Raji (cell line): Measurements from ENCODE around the gene KAZN.

ENCODE experiments used
- POLR2A ChIP-seq: IDR thresholded peaks from 2 replicates; pipeline ENCODE4 v1.6.1; 2011; ENCODE audit warnings: low read depth, low read length, control low read depth; ENCODE audit not compliant: insufficient read depth

Gene KAZN

DNA sequence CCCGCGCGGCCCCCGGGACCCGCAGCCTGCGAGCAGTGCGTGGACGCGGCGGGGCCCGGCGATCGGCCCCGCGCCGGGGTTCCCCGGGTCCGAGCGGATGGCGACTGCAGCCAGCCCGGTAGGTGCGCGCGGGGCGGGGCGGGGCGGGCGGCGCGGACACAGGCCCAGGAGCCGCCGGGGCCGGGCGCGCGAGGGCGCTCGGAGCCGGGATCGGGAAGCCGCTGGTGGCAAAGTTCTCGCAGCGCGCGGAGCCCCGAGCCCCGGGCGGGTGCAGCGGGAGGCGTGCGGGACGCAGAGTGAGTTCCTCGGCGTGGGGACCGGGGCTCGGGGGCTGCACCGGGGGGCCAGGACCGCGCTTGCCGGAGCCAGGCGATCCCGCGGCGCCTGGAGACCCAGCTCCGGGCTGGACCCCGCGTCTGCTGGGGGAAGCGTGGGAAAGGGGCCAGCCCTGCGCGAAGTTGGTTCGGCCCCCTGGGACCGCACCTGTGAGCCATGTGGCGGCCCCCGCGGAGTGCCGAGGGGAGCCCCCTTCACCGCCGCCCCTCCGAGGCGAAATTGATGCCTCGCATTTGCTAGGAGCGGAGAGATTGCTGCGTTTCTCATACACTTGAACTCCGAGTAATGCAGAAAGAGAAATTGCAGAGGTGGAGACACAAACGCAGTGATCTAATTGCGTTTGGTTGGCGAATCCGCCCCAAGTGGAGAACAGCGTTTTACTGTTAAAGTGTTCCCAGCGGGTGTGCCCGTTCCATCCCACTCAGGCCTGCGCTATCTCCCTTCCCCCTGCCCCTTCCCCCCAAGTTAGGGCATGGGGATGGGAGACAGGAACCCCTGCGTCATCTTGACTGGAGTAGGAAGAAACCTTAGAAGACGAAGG lies 326.2 kb downstream of the KAZN start:
- no peak for TF ChIP-seq POLR2A

- TF ChIP-seq POLR2A: no peak
Measured at GRCh38 chr1:14925336-14926136, 327.1 kb downstream of the KAZN start.

- TF ChIP-seq POLR2A: no peak
Measured at GRCh38 chr1:14926229-14926628, 327.7 kb downstream of the KAZN start.

GRCh38 chr1:14926818-14927575 lies 328.5 kb downstream of the KAZN start:
- no peak for TF ChIP-seq POLR2A

DNA sequence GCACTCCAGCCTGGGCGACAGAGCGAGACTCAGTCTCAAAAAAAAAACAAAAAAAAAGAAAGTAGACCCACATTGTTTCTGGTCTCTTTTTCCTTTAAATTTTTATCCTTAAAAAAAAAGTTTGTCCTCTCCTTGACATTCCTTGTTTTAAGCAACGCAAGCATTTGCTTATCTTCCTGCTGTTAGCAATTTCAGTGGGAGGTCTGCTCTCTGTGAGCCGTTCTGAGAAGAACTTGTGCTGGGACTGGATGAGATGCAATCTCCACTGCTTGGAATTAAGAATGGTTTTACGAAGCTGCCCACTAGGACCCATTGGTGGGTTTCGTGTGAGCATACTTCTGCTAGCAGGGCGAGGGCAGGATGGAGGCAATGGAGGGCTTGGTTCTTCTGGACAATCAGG lies 329.9 kb downstream of the KAZN start:
- no peak for TF ChIP-seq POLR2A

GRCh38 chr1:14928886-14929546 lies 330.5 kb downstream of the KAZN start:
- no peak for TF ChIP-seq POLR2A

DNA sequence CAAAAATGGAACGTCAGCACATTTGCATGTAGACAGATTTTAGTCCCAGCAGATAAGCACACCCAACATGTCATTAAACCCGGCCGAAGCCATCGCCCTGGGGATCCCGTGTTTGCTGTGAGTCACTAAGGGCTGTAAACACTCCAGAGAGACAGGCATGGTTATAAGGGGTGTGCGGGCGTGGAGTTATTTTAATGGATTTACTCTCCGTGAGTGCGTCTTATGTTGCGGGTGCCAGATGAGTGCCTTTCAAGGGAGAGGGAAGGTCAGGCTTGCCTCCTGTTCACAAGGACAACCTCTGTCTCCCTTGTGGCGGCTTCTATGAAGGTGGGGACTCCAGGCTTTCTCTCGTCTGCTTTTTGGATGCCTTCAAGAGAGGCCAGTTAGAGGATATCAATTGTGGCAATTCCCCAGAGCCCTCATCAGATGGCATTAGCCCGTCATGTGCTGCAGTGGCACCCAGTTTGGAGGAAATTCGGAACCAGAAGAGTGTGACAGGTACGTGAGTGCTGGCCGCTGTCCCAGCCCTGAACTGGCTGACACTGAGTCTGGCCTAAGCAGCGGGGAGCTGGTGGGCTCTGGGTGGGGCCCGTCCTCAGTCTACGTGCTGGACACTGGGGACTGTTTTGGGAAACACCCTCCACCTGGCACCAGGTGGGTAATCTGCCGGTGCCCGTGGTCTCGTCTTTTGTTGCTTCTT lies 331.2 kb downstream of the KAZN start:
- no peak for TF ChIP-seq POLR2A

DNA sequence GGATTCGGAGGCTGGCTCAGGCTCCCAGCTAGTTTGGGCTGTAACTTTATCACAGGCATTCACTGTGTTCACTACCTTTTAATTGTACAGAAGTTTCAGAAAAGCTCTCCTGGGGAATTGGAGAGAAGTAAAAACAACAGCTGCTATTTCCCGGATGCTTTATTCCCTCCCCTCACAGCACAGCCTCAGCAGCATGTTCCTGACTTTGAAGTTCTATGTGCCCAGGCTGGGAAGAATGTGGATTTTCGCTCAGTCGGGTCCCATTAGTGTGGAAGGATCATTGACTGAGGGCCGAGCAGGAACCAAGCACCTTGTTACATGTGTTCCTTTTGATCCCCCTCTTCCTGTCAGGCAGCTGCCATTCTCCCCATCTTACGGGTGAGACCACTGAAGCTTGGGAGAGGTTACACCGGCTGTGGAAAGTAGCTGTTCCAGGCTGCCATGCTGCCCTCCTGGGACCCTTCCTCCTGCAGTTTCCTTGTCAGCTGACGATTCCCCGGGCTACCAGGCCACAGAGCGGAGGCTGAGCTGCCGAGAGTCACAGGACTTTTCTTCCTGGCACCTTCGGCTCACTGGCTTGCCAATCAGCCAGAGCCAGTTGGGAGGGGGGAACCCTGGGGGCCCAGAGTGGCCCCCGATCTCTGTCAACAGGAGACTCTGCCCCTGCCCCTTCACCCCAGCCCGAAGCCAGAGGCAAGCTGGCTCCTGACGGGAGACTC lies 331.9 kb downstream of the KAZN start:
- no peak for TF ChIP-seq POLR2A

GRCh38 chr1:14932034-14932638 lies 333.7 kb downstream of the KAZN start:
- TF ChIP-seq POLR2A: no peak

DNA sequence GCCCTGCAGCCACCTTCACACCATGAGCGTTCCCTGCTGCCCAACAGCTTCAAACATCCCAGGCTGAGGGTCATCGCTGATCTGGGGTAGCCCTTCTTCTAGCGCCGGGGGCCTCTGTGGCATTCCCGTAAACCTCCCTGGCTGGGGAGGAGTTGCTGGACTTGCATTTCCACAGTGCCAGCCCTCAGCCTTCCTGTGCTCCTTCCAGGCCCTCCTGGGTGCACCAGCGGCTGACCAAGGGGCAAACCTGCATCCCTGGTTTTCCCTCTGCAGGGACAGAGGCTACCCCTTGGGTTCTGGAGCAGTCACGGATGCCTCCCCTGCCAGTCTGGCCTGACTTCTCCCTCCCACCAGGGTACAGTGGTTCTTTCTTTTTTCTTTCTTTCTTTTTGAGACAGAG lies 336.4 kb downstream of the KAZN start:
- no peak for TF ChIP-seq POLR2A

DNA sequence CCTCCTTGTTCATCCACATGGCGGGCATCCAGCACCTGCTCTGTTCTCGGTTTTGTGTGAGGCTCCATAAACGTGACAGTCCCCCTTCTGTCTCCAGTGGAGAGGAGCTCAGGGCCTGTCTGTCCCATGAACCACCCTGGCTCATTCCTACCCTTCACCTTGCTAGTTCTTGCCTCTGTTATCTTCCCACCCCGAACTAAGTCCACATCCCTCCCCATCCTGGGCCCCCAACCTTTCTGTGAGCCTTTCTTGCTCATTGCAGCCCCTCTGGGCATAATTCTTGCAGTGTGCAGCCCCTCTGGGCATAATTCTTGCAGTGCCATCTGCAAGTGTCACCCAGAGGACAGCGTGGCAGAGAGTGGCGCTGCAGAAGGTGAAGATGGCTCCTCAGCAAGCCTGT lies 338.3 kb downstream of the KAZN start:
- no peak for TF ChIP-seq POLR2A

GRCh38 chr1:14937288-14937949 lies 338.9 kb downstream of the KAZN start:
- TF ChIP-seq POLR2A: no peak
